Measurements from ENCODE around the gene SEMA5B. TPM values are rescaled to one million over a fixed set of nuclear protein-coding genes. Genes with fewer than 3 reads are reported as not detected.

The SEMA5B gene
- total RNA-seq, 3 donors from 2014 or later (not counting 1 experiment from before 2014, with no cell fraction given) = 0.23 TPM; not detected in 2

- Mint-ChIP-seq H3K4me1 (no peaks in the 10 kb centered on the region), H3K9me3 (no peaks in the 10 kb centered on the region), H3K27me3 (ENCODE audit: low read depth in 2 of 2) (peaks cover 38 to 51% of the 10 kb centered on the region in 2 donors), H3K27ac (no peak overlapping the region), H3K36me3 (no peaks in the 10 kb centered on the region), H3K4me3 (no peak overlapping the region)
- Histone ChIP-seq H3K27ac (ENCODE audit: low read length) (no peak overlapping the region), H3K4me3 (ENCODE audit: low read length) (no peak overlapping the region), H3K36me3 (ENCODE audit: control insufficient read depth, insufficient read depth, low read length) (no peaks in the 10 kb centered on the region), H3K27me3 (ENCODE audit: control insufficient read depth, insufficient read depth, low read length) (no peaks in the 10 kb centered on the region), H3K9me3 (ENCODE audit: control insufficient read depth, insufficient read depth, low read length) (no peaks in the 10 kb centered on the region), H3K4me1 (ENCODE audit: control insufficient read depth, insufficient read depth, low read length) (peaks cover 9% of the 10 kb centered on the region)
- no peak for DNase-seq
- WGBS (ENCODE audit: insufficient coverage) = 93% methylated on average over 14 of the region's 15 CpGs
- ATAC-seq = no peak
- TF ChIP-seq, protein P1, sequence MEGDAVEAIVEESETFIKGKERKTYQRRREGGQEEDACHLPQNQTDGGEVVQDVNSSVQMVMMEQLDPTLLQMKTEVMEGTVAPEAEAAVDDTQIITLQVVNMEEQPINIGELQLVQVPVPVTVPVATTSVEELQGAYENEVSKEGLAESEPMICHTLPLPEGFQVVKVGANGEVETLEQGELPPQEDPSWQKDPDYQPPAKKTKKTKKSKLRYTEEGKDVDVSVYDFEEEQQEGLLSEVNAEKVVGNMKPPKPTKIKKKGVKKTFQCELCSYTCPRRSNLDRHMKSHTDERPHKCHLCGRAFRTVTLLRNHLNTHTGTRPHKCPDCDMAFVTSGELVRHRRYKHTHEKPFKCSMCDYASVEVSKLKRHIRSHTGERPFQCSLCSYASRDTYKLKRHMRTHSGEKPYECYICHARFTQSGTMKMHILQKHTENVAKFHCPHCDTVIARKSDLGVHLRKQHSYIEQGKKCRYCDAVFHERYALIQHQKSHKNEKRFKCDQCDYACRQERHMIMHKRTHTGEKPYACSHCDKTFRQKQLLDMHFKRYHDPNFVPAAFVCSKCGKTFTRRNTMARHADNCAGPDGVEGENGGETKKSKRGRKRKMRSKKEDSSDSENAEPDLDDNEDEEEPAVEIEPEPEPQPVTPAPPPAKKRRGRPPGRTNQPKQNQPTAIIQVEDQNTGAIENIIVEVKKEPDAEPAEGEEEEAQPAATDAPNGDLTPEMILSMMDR (IDR thresholded peaks at IDR 0.05) = no peak
- intact Hi-C loops (cut with micrococcal nuclease) = no loop called here
Observed at GRCh38 chr3:122982216-122983185, 45.1 kb downstream of the SEMA5B start.

DNA sequence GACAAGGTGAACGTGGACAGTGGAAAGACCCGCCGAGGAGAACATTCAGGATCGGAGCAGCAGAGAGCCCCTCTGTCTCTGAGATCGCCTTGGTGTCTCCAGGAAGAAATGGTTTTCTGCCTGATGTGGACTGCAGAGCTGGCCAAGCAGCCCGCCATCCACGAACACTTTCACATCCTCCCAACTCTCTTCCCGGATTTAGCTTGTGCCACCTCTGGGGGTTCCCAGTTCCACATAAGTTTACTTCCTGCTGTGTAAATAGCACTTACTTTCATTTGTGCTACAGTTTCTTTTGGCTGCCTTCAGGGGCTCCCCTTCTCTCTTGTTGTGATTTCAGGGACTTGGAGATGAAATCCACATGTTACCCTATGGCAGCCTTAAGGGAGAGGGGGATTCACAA lies 48.4 kb downstream of the SEMA5B start:
- TF ChIP-seq, protein P1 (IDR thresholded peaks at IDR 0.05) = no peak
- no peak overlapping the region for H3K4me3 Mint-ChIP-seq
- no peak for DNase-seq
- ATAC-seq = no peak
- H3K9me3 ChIP-seq (ENCODE audit: control insufficient read depth, insufficient read depth, low read length) = no peaks in the 10 kb centered on the region
- H3K36me3 Mint-ChIP-seq = no peaks in the 10 kb centered on the region
- peaks cover 25% of the 10 kb centered on the region for H3K4me1 ChIP-seq (ENCODE audit: control insufficient read depth, insufficient read depth, low read length)
- H3K27me3 ChIP-seq (ENCODE audit: control insufficient read depth, insufficient read depth, low read length) = no peaks in the 10 kb centered on the region
- no peak overlapping the region for H3K27ac Mint-ChIP-seq
- no peak overlapping the region for H3K27ac ChIP-seq (ENCODE audit: low read length)
- no peaks in the 10 kb centered on the region for H3K36me3 ChIP-seq (ENCODE audit: control insufficient read depth, insufficient read depth, low read length)
- WGBS (ENCODE audit: insufficient coverage) = 82% methylated on average over 8 of the region's 8 CpGs
- no peaks in the 10 kb centered on the region for H3K9me3 Mint-ChIP-seq
- H3K4me3 ChIP-seq (ENCODE audit: low read length) = no peak overlapping the region
- peaks cover 18 to 21% of the 10 kb centered on the region in 2 donors for H3K4me1 Mint-ChIP-seq
- H3K27me3 Mint-ChIP-seq (ENCODE audit: low read depth in 2 of 2) = peaks cover 25 to 27% of the 10 kb centered on the region in 2 donors
- intact Hi-C loops (cut with micrococcal nuclease) = no loop called here

DNA sequence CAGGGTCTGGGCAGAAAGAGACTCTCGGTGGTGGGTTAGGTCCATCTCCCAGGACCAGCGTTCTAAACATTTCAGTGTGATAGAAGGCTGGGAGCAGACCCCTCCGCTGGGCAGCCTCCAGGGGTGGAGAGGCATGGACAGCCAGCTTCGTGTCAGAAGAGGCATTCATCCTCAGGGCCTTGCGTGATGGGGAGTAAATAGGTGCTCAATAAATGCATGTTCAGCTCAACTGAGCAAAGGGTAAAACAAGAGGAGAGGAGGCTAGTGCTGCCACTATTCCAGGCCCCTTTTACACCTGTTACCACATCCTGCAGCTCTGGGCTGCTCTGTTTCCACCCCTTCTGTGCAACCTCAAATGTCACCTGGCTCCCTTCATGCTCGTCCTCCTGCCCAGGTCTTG lies 49.0 kb downstream of the SEMA5B start:
- Mint-ChIP-seq H3K4me3 (no peak overlapping the region), H3K27ac (no peak overlapping the region), H3K27me3 (ENCODE audit: low read depth in 2 of 2) (peaks cover 24 to 25% of the 10 kb centered on the region in 2 donors), H3K4me1 (peaks cover 18 to 22% of the 10 kb centered on the region in 2 donors), H3K36me3 (no peaks in the 10 kb centered on the region), H3K9me3 (no peaks in the 10 kb centered on the region)
- Histone ChIP-seq H3K4me1 (ENCODE audit: control insufficient read depth, insufficient read depth, low read length) (peaks cover 25% of the 10 kb centered on the region), H3K27ac (ENCODE audit: low read length) (no peak overlapping the region), H3K9me3 (ENCODE audit: control insufficient read depth, insufficient read depth, low read length) (no peaks in the 10 kb centered on the region), H3K4me3 (ENCODE audit: low read length) (no peak overlapping the region), H3K27me3 (ENCODE audit: control insufficient read depth, insufficient read depth, low read length) (no peaks in the 10 kb centered on the region), H3K36me3 (ENCODE audit: control insufficient read depth, insufficient read depth, low read length) (no peaks in the 10 kb centered on the region)
- TF ChIP-seq, protein P1 (IDR thresholded peaks at IDR 0.05) = no peak
- WGBS (ENCODE audit: insufficient coverage) = 80% methylated on average over 6 of the region's 6 CpGs
- DNase-seq (no peak), ATAC-seq (no peak)
- intact Hi-C loops (cut with micrococcal nuclease) = no loop called here

All from natural killer cell (primary cell).